GM23248 (cell line): Measurements from ENCODE around the gene SPACDR. TPM values are rescaled to one million over a fixed set of nuclear protein-coding genes. Genes with fewer than 3 reads are reported as not detected.
"Not testable (repeated sequence)": the region's sequence is repeated elsewhere in the genome, so short reads cannot be mapped to it uniquely, and the experiment has no call there.

ENCODE experiments used
- DNase-seq: peaks from one replicate; pipeline ENCODE4 v3.0.0-alpha.2; 2015
- H2AFZ ChIP-seq: fragments of 200-600 bp; sonication (generic); 2 replicates; pipeline ENCODE4 v1.6.1; 2016; ENCODE audit warnings: antibody characterized with exemption
- H3F3A ChIP-seq: fragments of 200-600 bp; sonication (generic); 2 replicates; pipeline ENCODE4 v1.6.1; 2016; ENCODE audit warnings: mild to moderate bottlenecking, antibody characterized with exemption, mixed run types; ENCODE audit not compliant: insufficient read depth
- H3K27ac ChIP-seq: fragments of 200-600 bp; sonication (generic); 2 replicates; pipeline ENCODE4 v1.5.1; 2016; ENCODE audit warnings: mild to moderate bottlenecking
- H3K27me3 ChIP-seq: fragments of 200-600 bp; sonication (generic); replicated peaks from 2 replicates; pipeline ENCODE4 v1.6.1; 2016; ENCODE audit warnings: mild to moderate bottlenecking; ENCODE audit not compliant: insufficient read depth
- H3K36me3 ChIP-seq: fragments of 200-600 bp; sonication (generic); 2 replicates; pipeline ENCODE4 v1.6.1; 2016; ENCODE audit warnings: low read depth, mild to moderate bottlenecking
- H3K4me1 ChIP-seq: fragments of 200-600 bp; sonication (generic); 2 replicates; pipeline ENCODE4 v1.6.1; 2016; ENCODE audit warnings: mild to moderate bottlenecking; ENCODE audit not compliant: insufficient read depth
- H3K4me2 ChIP-seq: fragments of 200-600 bp; sonication (generic); one replicate; pipeline ENCODE4 v1.6.1; 2016; ENCODE audit warnings: mild to moderate bottlenecking; ENCODE audit not compliant: unreplicated experiment
- H3K4me3 ChIP-seq: fragments of 200-600 bp; sonication (generic); 2 replicates; pipeline ENCODE4 v1.5.1; 2016; ENCODE audit warnings: mild to moderate bottlenecking
- H3K79me2 ChIP-seq: fragments of 200-600 bp; sonication (generic); 2 replicates; pipeline ENCODE4 v1.6.1; 2016; ENCODE audit warnings: mild to moderate bottlenecking; ENCODE audit not compliant: insufficient read depth
- H3K9ac ChIP-seq: fragments of 200-600 bp; sonication (generic); 2 replicates; pipeline ENCODE4 v1.6.1; 2016; ENCODE audit warnings: mild to moderate bottlenecking
- H3K9me2 ChIP-seq: fragments of 200-600 bp; sonication (generic); 2 replicates; pipeline ENCODE4 v1.6.1; 2016; ENCODE audit warnings: mixed run types, mild to moderate bottlenecking, moderate library complexity; ENCODE audit not compliant: insufficient read depth
- H3K9me3 ChIP-seq: fragments of 200-600 bp; sonication (generic); one replicate; pipeline ENCODE4 v1.6.1; 2017; ENCODE audit warnings: low read depth
- H4K20me1 ChIP-seq: fragments of 200-600 bp; sonication (generic); 2 replicates; pipeline ENCODE4 v1.6.0; 2016; ENCODE audit not compliant: insufficient read depth
- EZH2 ChIP-seq: fragments of 200-600 bp; sonication (generic); IDR thresholded peaks from 2 replicates; pipeline ENCODE4 v1.6.1; 2018; ENCODE audit warnings: antibody characterized with exemption, mild to moderate bottlenecking; ENCODE audit not compliant: insufficient read depth, poor library complexity, severe bottlenecking
- EZH2phosphoT487 ChIP-seq: fragments of 200-600 bp; sonication (generic); IDR thresholded peaks from 2 replicates; pipeline ENCODE4 v1.6.1; 2018; ENCODE audit warnings: antibody characterized with exemption, moderate library complexity, mild to moderate bottlenecking, low read depth; ENCODE audit not compliant: insufficient read depth
- WGBS, 2 experiments: methylation state at CpG; one replicate each; pipeline ENCODE4 v1.1.6; 2015 to 2017; ENCODE audit warnings: low lambda C conversion rate in 2 of 2, low coverage in 1 of 2; ENCODE audit errors: missing lambda C conversion rate in 2 of 2; 5-methylcytosine and 5-hydroxymethylcytosine counted together
- in situ Hi-C: fragments of 300-500 bp; cut with MboI; formaldehyde crosslinking; loops from 2 replicates; pipeline ENCODE4 v1.15.0; 2020
- polyA plus RNA-seq: library from polyadenylated mRNA; unstranded; fragments of >200 nt; fragmentation: Nextera tagmentation; extraction: Ambion mirVana; gene quantifications from 2 replicates; pipeline ENCODE4 v1.2.1, GENCODE V29; 2016
- total RNA-seq: library from RNA; depleted of rRNA; stranded (reverse); fragments of >200 nt; shearing (Covaris generic); gene quantifications from 2 replicates; pipeline ENCODE4 v1.2.3, GENCODE V29; 2014

Gene SPACDR
- total and polyA plus RNA-seq, 2 experiments from 2014 or later: 0.50 TPM; not detected in 1

GRCh38 chr7:100506356-100506923 lies 42.4 kb upstream of the SPACDR start:
- Histone ChIP-seq H3K27me3 (no peaks in the 10 kb centered on the region), H3K4me2 (no peak overlapping the region), H3K9me2 (no peaks in the 10 kb centered on the region), H3F3A (no peaks in the 10 kb centered on the region; the same call in 1 of the 2 replicates), H3K79me2 (no peaks in the 10 kb centered on the region), H3K36me3 (no peaks in the 10 kb centered on the region), H3K9ac (no peak overlapping the region), H3K27ac (no peak overlapping the region), H2AFZ (no peak overlapping the region), H3K4me1 (0 out of 2 replicates have a peak, but pooled peaks cover 8% of the 10 kb centered on the region), H3K4me3 (no peak overlapping the region), H4K20me1 (no peaks in the 10 kb centered on the region), H3K9me3 (no peaks in the 10 kb centered on the region)
- no peak for TF ChIP-seq EZH2phosphoT487
- TF ChIP-seq EZH2: no peak
- 54% methylated on average over 8 of the region's 8 CpGs for WGBS, 2 experiments
- in situ Hi-C loops: no loop called here
- DNase-seq: no peak

GRCh38 chr7:100504887-100505611 lies 41.0 kb upstream of the SPACDR start:
- H3K79me2 ChIP-seq: no peaks in the 10 kb centered on the region
- no peaks in the 10 kb centered on the region; the same call in 1 of the 2 replicates for H3F3A ChIP-seq

GRCh38 chr7:100504031-100504430 lies 40.0 kb upstream of the SPACDR start:
- H3F3A ChIP-seq, H3K4me3 ChIP-seq, H4K20me1 ChIP-seq, H3K27me3 ChIP-seq, DNase-seq, H3K9me3 ChIP-seq, H3K9ac ChIP-seq, H3K27ac ChIP-seq, in situ Hi-C loops, H3K36me3 ChIP-seq, H3K4me2 ChIP-seq, H3K4me1 ChIP-seq, H3K79me2 ChIP-seq, H3K9me2 ChIP-seq, H2AFZ ChIP-seq: not testable (repeated sequence)
- WGBS, 2 experiments: 91 to 95% methylated on average over 3 of the region's 3 CpGs

More at GRCh38 chr7:100504887-100505611, 41.0 kb upstream of the SPACDR start:
- no peak for DNase-seq
- 0 out of 2 replicates have a peak, but pooled peaks cover 8% of the 10 kb centered on the region for H3K4me1 ChIP-seq
- H4K20me1 ChIP-seq: no peaks in the 10 kb centered on the region
- H3K27me3 ChIP-seq: no peaks in the 10 kb centered on the region
- no peaks in the 10 kb centered on the region for H3K9me2 ChIP-seq
- no peak overlapping the region for H3K4me3 ChIP-seq
- no peaks in the 10 kb centered on the region for H3K9me3 ChIP-seq
- no peak overlapping the region for H3K27ac ChIP-seq
- TF ChIP-seq EZH2 (no peak), EZH2phosphoT487 (no peak)
- 93 to 94% methylated on average over 9 of the region's 9 CpGs for WGBS, 2 experiments
- H3K4me2 ChIP-seq: no peak overlapping the region
- in situ Hi-C loops: no loop called here
- no peak overlapping the region for H2AFZ ChIP-seq
- no peak overlapping the region for H3K9ac ChIP-seq
- H3K36me3 ChIP-seq: no peaks in the 10 kb centered on the region

- not testable (repeated sequence) for DNase-seq
- WGBS, 2 experiments: 89 to 94% methylated on average over 2 of the region's 2 CpGs
Measured at GRCh38 chr7:100500743-100501142, 36.7 kb upstream of the SPACDR start.

More at GRCh38 chr7:100500743-100501142, 36.7 kb upstream of the SPACDR start:
- in situ Hi-C loops, H3F3A ChIP-seq, H3K4me1 ChIP-seq, H3K4me2 ChIP-seq, H3K9me3 ChIP-seq, H3K4me3 ChIP-seq, H4K20me1 ChIP-seq, H2AFZ ChIP-seq, H3K27ac ChIP-seq, H3K27me3 ChIP-seq, H3K9me2 ChIP-seq, H3K79me2 ChIP-seq, H3K36me3 ChIP-seq, H3K9ac ChIP-seq: not testable (repeated sequence)
